Activated CD4-positive, alpha-beta T cell treated with anti-CD3 and anti-CD28 coated beads, Interleukin-2, amount 10 ng/mL, durations not matched to agents 7 days and 5 days (primary cell): ENCODE measurements around the gene POMGNT2. TPM values are rescaled to one million over a fixed set of nuclear protein-coding genes. Genes with fewer than 3 reads are reported as not detected.

Experiments
- CTCF ChIA-PET: fragments of 350-600 bp; sonication (Branson Sonifier 250); formaldehyde crosslinking; loops from one replicate; lab custom pipeline; 2021; ENCODE audit warnings: antibody characterized with exemption; lab: Charles Lee
- POLR2A ChIA-PET: fragments of 350-600 bp; sonication (Branson Sonifier 250); formaldehyde crosslinking; loops from one replicate; lab custom pipeline; 2021; ENCODE audit warnings: antibody characterized with exemption; lab: Charles Lee
- DNase-seq: peaks from one replicate; pipeline ENCODE4 v3.0.0-alpha.2; 2020
- H3K27ac Mint-ChIP-seq: one replicate; pipeline ENCODE4 v1.8.0; 2021; ENCODE audit warnings: mild to moderate bottlenecking, moderate library complexity, mixed read lengths
- H3K27me3 Mint-ChIP-seq: one replicate; pipeline ENCODE4 v1.8.0; 2021; ENCODE audit warnings: mixed read lengths
- H3K36me3 Mint-ChIP-seq: one replicate; pipeline ENCODE4 v1.8.0; 2021; ENCODE audit warnings: low read depth, mixed read lengths
- H3K4me1 Mint-ChIP-seq: one replicate; pipeline ENCODE4 v1.8.0; 2021; ENCODE audit warnings: mixed read lengths
- H3K4me3 Mint-ChIP-seq: one replicate; pipeline ENCODE4 v1.8.0; 2021; ENCODE audit warnings: mild to moderate bottlenecking, moderate library complexity, mixed read lengths
- H3K9me3 Mint-ChIP-seq: one replicate; pipeline ENCODE4 v1.8.0; 2021; ENCODE audit warnings: mixed read lengths
- total RNA-seq, 2 experiments: library from RNA; stranded (reverse); gene quantifications; one replicate each; pipeline ENCODE4 v1.2.3, GENCODE V29; 2021

Gene POMGNT2
- total RNA-seq, 2 experiments from 2014 or later = 6.7 to 6.9 TPM

DNA sequence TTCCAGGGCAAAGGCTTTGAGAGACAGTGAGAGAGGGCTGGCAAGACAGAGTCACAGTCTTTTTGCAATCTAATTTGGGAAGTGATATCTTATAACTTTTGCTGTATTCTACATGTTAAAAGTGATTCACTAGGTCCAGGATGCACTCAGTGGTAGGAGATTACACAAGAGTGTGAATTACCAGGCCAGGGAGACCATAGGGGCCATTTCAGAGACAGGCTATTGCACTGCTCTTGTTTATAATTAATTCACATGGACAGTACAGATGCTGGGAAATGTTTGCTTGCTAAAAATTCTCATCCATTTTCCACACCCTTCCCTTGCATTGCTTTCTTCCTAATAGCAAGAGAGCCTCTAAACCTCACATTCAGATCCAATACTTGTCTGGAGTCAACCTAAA lies 22.6 kb upstream of the POMGNT2 start:
- Mint-ChIP-seq H3K27me3 (peaks cover 4% of the 10 kb centered on the region), H3K36me3 (no peaks in the 10 kb centered on the region), H3K9me3 (peaks cover 3% of the 10 kb centered on the region), H3K27ac (no peak overlapping the region), H3K4me3 (no peak overlapping the region), H3K4me1 (no peaks in the 10 kb centered on the region)
- ChIA-PET CTCF (interaction anchor here (0.9 kb wide), 1 partner anchor 28 kb away, joined by 3 read pairs; no protein-coding TSS in a partner anchor), POLR2A (interaction anchor here (0.6 kb wide), 1 partner anchor 52 kb away, joined by 3 read pairs; no protein-coding TSS in a partner anchor)
- DNase-seq = no peak

DNA sequence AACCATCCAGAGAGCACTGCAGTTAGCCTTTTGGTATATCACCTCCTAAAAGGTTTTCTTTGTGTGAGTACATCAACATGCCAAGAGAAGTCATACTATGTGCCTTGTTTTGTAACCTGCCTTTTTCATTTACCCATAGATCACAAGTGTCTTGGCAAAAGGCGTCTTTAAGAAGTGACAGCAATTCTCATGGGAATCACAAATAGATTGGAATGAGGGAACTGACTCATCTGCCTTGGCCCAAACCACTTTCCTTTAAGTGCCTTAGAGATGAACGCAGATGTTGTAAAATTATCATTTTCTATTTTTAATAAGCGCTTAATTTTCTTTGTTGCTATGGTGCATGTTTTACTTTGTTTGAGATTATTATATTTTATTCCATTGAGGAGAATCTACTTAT lies 20.7 kb upstream of the POMGNT2 start:
- ChIA-PET CTCF (interaction anchor here (0.7 kb wide), 1 partner anchor 12 kb away, joined by 3 read pairs; no protein-coding TSS in a partner anchor), POLR2A (no interaction called here)
- H3K27me3 Mint-ChIP-seq = no peaks in the 10 kb centered on the region
- H3K36me3 Mint-ChIP-seq = no peaks in the 10 kb centered on the region
- no peaks in the 10 kb centered on the region for H3K4me1 Mint-ChIP-seq
- no peak for DNase-seq
- no peak overlapping the region for H3K27ac Mint-ChIP-seq
- no peak overlapping the region for H3K4me3 Mint-ChIP-seq
- peaks cover 6% of the 10 kb centered on the region for H3K9me3 Mint-ChIP-seq

DNA sequence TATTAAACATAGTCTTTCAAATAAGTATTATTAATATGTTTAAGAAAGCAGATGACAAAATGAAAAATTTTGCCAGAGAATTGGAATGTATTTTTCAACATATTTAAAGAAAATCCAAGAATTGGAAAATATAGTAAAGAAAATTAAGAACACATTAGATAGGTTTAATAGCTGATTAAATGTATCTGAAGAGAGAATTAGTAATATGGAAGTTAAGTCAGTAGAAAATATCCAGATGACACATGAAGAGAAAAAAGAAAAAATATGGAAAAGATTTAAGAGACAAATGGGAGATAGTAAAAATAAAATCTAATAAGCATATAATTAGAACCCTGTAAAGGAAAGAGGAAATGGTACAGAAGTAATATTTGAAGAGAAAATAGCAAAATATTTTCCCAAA lies 18.0 kb upstream of the POMGNT2 start:
- no peaks in the 10 kb centered on the region for H3K36me3 Mint-ChIP-seq
- ChIA-PET CTCF (interaction anchor here (1.0 to 1.1 kb wide), 2 partner anchors 38 to 314 kb away, joined by 3 read pairs; no protein-coding TSS in a partner anchor), POLR2A (no interaction called here)
- DNase-seq = no peak
- H3K9me3 Mint-ChIP-seq = peaks cover 6% of the 10 kb centered on the region
- no peak overlapping the region for H3K27ac Mint-ChIP-seq
- no peaks in the 10 kb centered on the region for H3K4me1 Mint-ChIP-seq
- no peak overlapping the region for H3K4me3 Mint-ChIP-seq
- no peaks in the 10 kb centered on the region for H3K27me3 Mint-ChIP-seq

DNA sequence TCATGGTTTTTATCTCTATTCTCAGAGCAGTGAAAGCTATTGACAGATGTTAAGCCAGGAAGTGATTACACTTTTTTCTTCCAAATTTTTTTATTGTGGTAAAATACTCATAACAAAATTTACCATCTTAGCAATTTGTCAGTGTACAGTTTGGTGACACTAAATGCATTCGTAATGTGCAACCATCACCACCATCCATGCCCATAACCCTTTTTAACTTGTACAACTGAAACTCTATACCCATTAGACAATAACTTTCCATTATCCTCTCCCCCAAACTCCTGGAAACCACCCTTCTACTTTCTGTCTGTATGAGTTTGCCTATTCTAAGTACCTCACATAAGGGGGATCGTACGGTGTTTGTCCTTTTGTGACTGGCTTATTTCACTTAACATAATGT lies 15.1 kb upstream of the POMGNT2 start:
- H3K9me3 Mint-ChIP-seq = peaks cover 6% of the 10 kb centered on the region
- CTCF ChIA-PET = interaction anchor here (1.4 kb wide), 1 partner anchor 257 kb away, joined by 3 read pairs; no protein-coding TSS in a partner anchor

DNA sequence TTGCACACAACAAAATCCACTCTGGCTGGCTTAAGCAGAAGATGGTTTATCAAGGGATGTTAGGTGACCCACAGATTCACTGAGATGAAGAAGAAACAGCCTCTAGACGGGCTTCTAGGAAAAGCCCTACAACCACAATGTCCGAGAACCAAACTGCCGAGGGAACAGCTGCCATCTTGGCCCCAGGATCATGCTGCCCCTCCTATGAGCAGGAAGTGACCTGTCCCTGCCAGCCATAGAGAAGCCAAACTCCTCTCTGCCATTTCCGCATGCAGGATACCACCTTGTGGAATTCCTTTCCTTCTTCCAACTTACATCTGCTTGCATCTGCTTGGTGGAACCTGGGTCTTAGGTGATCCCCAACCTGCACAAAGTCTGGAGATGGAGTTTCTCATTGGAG lies 11.4 kb upstream of the POMGNT2 start:
- CTCF ChIA-PET = no interaction called here
- H3K27ac Mint-ChIP-seq = no peak overlapping the region
- no peaks in the 10 kb centered on the region for H3K4me1 Mint-ChIP-seq
- H3K4me3 Mint-ChIP-seq = no peak overlapping the region
- no peak for DNase-seq
- POLR2A ChIA-PET = no interaction called here
- H3K9me3 Mint-ChIP-seq = no peaks in the 10 kb centered on the region
- no peaks in the 10 kb centered on the region for H3K27me3 Mint-ChIP-seq
- H3K36me3 Mint-ChIP-seq = no peaks in the 10 kb centered on the region

More for the DNA sequence above, 15.1 kb upstream of the POMGNT2 start:
- H3K4me3 Mint-ChIP-seq = no peak overlapping the region
- H3K27me3 Mint-ChIP-seq = no peaks in the 10 kb centered on the region
- no peaks in the 10 kb centered on the region for H3K36me3 Mint-ChIP-seq
- POLR2A ChIA-PET = no interaction called here
- H3K27ac Mint-ChIP-seq = no peak overlapping the region
- no peak for DNase-seq
- H3K4me1 Mint-ChIP-seq = no peaks in the 10 kb centered on the region

DNA sequence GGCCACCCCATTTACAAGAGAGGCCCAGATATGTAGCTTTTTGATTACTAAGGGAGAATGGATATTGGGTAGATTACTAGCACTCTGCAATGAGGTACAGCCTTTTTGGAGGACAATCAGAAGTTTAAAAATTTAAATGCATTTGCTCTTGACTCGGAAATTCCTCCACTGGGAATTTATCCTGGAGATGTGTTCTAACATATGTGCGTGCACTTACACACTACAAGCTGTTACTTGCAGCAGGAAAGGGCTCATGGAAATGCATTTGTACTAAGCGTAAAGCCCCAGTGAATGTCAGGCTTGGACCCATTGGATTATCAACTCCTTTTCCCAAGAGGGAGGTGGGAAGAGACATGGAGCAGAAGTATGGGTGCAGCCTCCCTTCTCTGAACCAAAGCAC lies 7.8 kb upstream of the POMGNT2 start:
- Mint-ChIP-seq H3K9me3 (no peaks in the 10 kb centered on the region), H3K27me3 (no peaks in the 10 kb centered on the region), H3K4me3 (no peak overlapping the region), H3K27ac (no peak overlapping the region), H3K4me1 (no peaks in the 10 kb centered on the region), H3K36me3 (no peaks in the 10 kb centered on the region)
- DNase-seq = no peak
- ChIA-PET CTCF (interaction anchor here (1.1 to 1.4 kb wide), 2 partner anchors 8 to 10 kb away, joined by 3 read pairs; no protein-coding TSS in a partner anchor), POLR2A (no interaction called here)

DNA sequence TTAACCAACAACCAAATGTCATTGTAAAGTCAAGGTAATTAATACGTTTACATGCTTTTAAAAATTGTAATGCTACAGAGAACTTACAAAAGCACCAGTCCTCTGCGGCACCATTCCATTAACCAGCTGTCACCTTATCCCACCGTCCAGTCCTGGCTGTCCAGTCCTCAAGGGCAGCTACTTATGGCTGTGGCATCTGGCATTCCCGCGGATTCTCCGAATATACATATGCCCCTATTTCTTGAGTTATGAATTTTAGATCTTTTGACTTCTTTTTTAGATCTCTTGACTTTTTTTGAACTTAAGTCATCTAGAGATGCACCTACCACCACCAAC lies 382 bp upstream of the POMGNT2 start:
- H3K27me3 Mint-ChIP-seq = no peaks in the 10 kb centered on the region
- DNase-seq = no peak
- ChIA-PET POLR2A (no interaction called here), CTCF (no interaction called here)
- H3K9me3 Mint-ChIP-seq = no peaks in the 10 kb centered on the region
- peak overlapping the region; percentile 74 for H3K4me3 Mint-ChIP-seq
- peaks cover 16% of the 10 kb centered on the region for H3K4me1 Mint-ChIP-seq
- H3K36me3 Mint-ChIP-seq = no peaks in the 10 kb centered on the region
- H3K27ac Mint-ChIP-seq = no peak overlapping the region

DNA sequence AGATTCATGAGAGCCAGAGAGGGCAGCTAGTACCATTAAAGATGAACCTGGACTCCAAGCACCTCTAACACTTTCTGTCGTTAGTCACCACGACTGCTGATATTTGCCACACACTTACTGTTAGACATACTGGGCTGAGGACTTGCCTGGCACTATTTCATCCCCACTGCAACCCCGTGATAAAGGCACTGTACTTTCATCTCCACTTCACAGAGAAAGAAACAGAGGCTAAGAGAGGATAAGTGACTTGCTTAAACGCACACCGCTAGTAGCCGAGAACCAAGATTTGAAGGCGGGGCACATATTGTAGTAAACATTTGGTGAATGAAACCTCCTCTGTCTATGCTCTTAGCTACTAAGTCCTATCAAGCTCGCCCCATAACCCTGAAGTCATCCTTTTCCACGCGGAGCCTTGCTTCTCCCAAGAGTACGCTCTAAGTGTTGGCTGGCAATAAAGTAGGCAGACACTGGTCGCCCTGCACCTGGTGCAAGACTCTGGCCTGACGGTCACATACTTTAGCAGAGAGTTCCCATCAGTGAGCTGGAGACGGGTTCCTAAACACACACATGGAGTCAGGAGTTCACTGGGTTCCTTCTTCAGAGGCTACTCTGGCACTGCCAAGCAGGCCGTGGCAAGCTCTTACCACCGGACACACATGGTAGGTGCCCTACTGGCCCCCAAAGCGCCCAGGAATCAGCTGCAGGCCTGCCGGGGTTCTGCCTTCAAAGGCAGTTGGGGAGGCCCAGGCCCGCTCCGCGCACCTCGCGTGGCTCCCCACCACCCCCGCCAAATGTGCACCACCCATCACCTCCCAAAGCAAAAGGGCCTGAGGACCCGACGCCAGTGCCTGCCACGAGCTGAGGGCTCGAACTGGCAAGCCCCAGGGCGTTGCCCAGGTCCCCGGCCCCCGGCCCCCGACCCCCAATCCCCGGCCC lies 951 bp downstream of the POMGNT2 start:
- Mint-ChIP-seq H3K4me1 (peaks cover 16% of the 10 kb centered on the region), H3K4me3 (peak overlapping the region; percentile 47), H3K27ac (no peak overlapping the region), H3K9me3 (no peaks in the 10 kb centered on the region), H3K27me3 (no peaks in the 10 kb centered on the region), H3K36me3 (no peaks in the 10 kb centered on the region)
- DNase-seq = peak; percentile 11
- POLR2A ChIA-PET = no interaction called here
- CTCF ChIA-PET = interaction anchor here (0.6 to 1.5 kb wide), 3 partner anchors 9 to 119 kb away, joined by 3 to 4 read pairs (median 3); no protein-coding TSS in a partner anchor

DNA sequence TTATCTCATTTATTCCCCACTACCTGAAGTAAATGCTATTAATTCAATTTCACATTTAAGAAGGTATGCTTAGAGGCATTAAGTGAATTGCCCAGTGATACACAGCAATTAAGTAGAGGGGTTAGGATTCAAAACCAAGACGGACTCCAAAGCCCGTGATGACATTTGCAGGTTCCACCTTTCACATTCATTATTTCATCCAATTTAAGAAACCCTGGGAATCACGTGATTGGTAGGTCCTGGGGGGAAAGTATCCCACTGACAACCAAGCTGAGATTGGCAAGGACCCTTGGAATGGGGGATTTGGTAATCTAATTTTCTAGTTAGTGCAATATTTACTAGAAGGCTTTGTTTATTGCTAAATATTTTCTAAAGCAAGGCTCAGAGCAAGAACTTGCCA lies 1.8 kb downstream of the POMGNT2 start:
- no peak overlapping the region for H3K4me3 Mint-ChIP-seq
- H3K9me3 Mint-ChIP-seq = no peaks in the 10 kb centered on the region
- peaks cover 16% of the 10 kb centered on the region for H3K4me1 Mint-ChIP-seq
- ChIA-PET CTCF (interaction anchor here (0.6 kb wide), 1 partner anchor 120 kb away, joined by 4 read pairs; no protein-coding TSS in a partner anchor), POLR2A (no interaction called here)
- H3K36me3 Mint-ChIP-seq = no peaks in the 10 kb centered on the region
- no peak overlapping the region for H3K27ac Mint-ChIP-seq
- no peak for DNase-seq
- no peaks in the 10 kb centered on the region for H3K27me3 Mint-ChIP-seq

DNA sequence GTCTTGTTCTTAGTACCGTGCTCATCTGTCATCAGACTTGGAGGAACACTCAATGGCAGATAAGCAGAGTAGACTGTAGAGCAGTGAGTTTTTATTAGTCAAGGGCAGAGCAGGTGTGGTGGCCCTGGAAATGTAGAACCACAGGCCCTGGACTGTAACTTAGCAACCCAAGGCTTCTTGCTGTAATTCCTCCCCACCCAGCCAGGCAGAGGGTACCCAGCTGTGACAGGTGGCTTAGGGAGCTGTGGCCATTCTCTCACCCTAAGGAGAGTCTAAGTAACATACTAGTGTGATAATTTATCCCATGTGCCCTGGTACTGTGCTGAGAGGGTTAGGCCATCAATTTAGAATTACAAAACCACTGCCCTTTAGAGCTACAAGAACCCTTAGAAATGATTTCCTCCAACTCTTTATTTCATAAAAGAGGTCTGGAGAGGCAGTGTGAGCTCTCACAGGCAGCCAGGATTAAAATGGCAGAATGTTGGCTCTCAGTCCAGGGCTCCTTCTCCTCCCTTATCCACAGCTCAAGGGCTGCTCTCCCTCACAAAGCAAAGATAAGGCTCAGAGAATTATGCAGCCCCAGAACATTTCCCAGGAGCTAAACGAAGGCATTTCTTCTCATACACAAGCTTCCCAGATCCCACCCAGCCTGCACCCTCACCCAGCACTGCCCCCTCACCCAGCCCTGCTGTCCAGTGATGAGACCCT lies 3.0 kb downstream of the POMGNT2 start:
- H3K27me3 Mint-ChIP-seq = no peaks in the 10 kb centered on the region
- CTCF ChIA-PET = interaction anchor here (1.2 to 1.4 kb wide), 2 partner anchors 11 to 15 kb away, joined by 3 read pairs; no protein-coding TSS in a partner anchor
- no peaks in the 10 kb centered on the region for H3K36me3 Mint-ChIP-seq

DNA sequence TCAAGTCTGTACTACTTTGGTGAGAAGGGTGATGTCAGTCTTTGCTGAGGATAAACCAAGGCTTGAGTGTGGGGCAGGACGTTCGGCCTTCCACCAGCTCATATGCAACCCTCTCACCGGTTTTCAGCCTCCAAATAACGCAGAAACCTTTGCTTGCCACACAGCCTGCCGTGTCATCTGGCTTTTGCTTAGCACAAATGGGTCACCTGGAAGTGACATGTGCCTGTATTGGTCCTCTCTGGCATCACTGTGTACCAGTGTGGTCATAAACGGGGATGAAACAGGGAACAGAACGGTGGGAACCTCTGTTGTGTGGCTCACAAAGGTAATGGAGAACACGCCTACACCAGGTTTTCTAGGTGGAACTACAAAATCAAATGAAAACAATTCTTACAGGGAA lies 7.1 kb downstream of the POMGNT2 start:
- DNase-seq = no peak
- no peaks in the 10 kb centered on the region for H3K9me3 Mint-ChIP-seq
- POLR2A ChIA-PET = no interaction called here
- no peaks in the 10 kb centered on the region for H3K27me3 Mint-ChIP-seq
- no peak overlapping the region for H3K4me3 Mint-ChIP-seq
- H3K36me3 Mint-ChIP-seq = no peaks in the 10 kb centered on the region
- H3K4me1 Mint-ChIP-seq = no peaks in the 10 kb centered on the region
- no peak overlapping the region for H3K27ac Mint-ChIP-seq
- CTCF ChIA-PET = no interaction called here

More for the DNA sequence above, 3.0 kb downstream of the POMGNT2 start:
- no peak overlapping the region for H3K4me3 Mint-ChIP-seq
- POLR2A ChIA-PET = no interaction called here
- no peak for DNase-seq
- H3K27ac Mint-ChIP-seq = no peak overlapping the region
- H3K9me3 Mint-ChIP-seq = no peaks in the 10 kb centered on the region
- peaks cover 16% of the 10 kb centered on the region for H3K4me1 Mint-ChIP-seq

DNA sequence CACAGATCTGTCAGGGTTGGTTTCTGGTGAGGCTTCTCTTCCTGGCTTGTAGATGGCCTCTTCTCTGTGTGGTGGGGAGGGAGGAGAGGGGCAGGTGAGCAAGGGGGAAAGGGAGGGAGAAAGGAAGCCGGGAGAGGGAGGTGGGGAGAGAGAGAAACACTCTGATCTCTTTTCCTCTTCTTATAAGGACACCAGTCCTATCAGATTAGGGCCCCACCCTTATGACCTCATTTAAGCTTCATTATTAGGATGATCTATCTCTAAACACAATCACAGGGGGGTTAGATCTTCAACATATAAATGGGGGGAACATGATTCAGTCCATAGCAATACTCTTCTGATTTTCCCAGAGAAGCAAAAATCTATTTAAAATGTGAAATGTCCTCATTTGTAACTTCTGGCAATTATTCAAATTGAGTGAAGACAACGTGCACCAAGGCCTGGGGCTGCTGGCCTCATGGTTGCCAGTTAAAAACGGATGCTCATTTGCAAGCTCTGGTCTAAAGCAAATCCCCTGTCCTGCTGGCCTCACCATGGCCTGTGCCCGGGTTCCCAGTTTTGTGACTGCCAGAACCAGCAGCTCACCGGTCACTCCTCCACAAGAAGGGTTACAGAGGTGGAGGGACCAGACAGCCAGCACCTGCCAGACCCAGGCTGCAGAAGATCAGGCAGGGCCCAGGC lies 8.3 kb downstream of the POMGNT2 start:
- no peaks in the 10 kb centered on the region for H3K9me3 Mint-ChIP-seq
- no peaks in the 10 kb centered on the region for H3K4me1 Mint-ChIP-seq
- DNase-seq = no peak
- ChIA-PET CTCF (no interaction called here), POLR2A (no interaction called here)
- no peak overlapping the region for H3K4me3 Mint-ChIP-seq
- no peaks in the 10 kb centered on the region for H3K36me3 Mint-ChIP-seq
- no peak overlapping the region for H3K27ac Mint-ChIP-seq
- H3K27me3 Mint-ChIP-seq = no peaks in the 10 kb centered on the region
